HG02870 (cell line): ENCODE results near the gene TMED7.

Experiments
- ATAC-seq: cut with Tn5 transposase; IDR thresholded peaks from one replicate; pipeline ENCODE4 v1.9.1; 2021; ENCODE audit warnings: mild to moderate bottlenecking, moderate library complexity; ENCODE audit not compliant: unreplicated experiment

TMED7 gene

GRCh38 chr5:115584501-115584900, 41.3 kb downstream of the TMED7 start:
- no peak for ATAC-seq

GRCh38 chr5:115583474-115583873, 42.4 kb downstream of the TMED7 start:
- no peak for ATAC-seq

- ATAC-seq, result no peak
Measured at GRCh38 chr5:115580941-115581340, 44.9 kb downstream of the TMED7 start.

- peak; percentile 56 for ATAC-seq
Measured at GRCh38 chr5:115579747-115580173, 46.1 kb downstream of the TMED7 start.

GRCh38 chr5:115579216-115579615, 46.6 kb downstream of the TMED7 start:
- ATAC-seq, result no peak

- ATAC-seq, result peak; percentile 39
Measured at GRCh38 chr5:115578657-115579056, 47.2 kb downstream of the TMED7 start.

GRCh38 chr5:115577741-115578140, 48.1 kb downstream of the TMED7 start:
- peak; percentile 26 for ATAC-seq

- ATAC-seq, result no peak
Measured at GRCh38 chr5:115577329-115577728, 48.5 kb downstream of the TMED7 start.

- ATAC-seq, result no peak
Measured at GRCh38 chr5:115575167-115576070, 50.4 kb downstream of the TMED7 start.

- ATAC-seq, result no peak
Measured at GRCh38 chr5:115573133-115573532, 52.7 kb downstream of the TMED7 start.

- no peak for ATAC-seq
Measured at GRCh38 chr5:115571441-115571878, 54.4 kb downstream of the TMED7 start.

GRCh38 chr5:115568668-115569067, 57.2 kb downstream of the TMED7 start:
- ATAC-seq, result no peak

- no peak for ATAC-seq
Measured at GRCh38 chr5:115565233-115565632, 60.6 kb downstream of the TMED7 start.
